ENCODE results near the gene ADGRL3.

- TF ChIP-seq CTCF (IDR thresholded peaks at IDR 0.05; ENCODE audit: borderline replicate concordance, extremely low read depth, low read length, poor library complexity, severe bottlenecking) (no peak), EZH2 (IDR thresholded peaks at IDR 0.05; ENCODE audit: borderline replicate concordance, low read depth, low read length, severe bottlenecking) (no peak)
Measured at GRCh38 chr4:61254406-61254805, 54.3 kb downstream of the ADGRL3 start.
